Amygdala (tissue), 56 donors: Measurements from ENCODE around the gene TRIM10.

Experiments
- DNase-seq, 56 donors: peaks; one replicate each; lab custom pipeline; 2025; lab: John Stamatoyannopoulos, UW

Gene TRIM10

DNA sequence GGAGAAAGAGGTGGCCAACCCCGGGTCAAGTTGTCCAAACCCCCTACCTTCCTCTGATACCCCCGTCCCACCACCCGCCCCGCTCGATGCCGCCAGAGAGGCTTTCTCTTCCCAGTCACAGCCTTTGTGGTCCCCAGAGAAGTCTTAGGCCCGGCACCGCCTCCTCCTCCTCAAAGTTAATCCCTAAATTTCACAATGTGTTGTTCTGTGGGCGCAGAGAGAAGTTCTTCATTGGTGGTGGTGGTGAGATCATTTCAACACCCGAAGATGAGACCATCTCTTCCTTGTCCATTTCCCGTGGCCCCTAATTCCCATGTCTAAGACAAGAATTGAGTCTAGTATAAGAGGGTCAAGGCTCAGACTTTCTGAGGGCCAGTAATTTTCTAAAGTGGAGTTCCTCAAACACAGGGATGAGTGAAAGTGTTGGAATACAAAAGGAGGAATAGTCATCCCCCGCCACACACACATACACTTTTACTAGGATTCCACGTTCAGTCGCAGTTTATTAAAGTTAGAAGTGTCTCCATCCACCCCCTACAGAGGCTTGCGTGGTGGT lies 58.5 kb downstream of the TRIM10 start:
- no peak for DNase-seq
